HG03575 (cell line): ENCODE data around the gene ZNFX1.

Experiments
- ATAC-seq: cut with Tn5 transposase; IDR thresholded peaks from one replicate; pipeline ENCODE4 v1.9.1; 2021; ENCODE audit not compliant: unreplicated experiment, insufficient number of reproducible peaks, low FRiP score; ENCODE audit errors: extremely low read depth

Gene ZNFX1

GRCh38 chr20:49260218-49260617 is 17.6 kb downstream of the ZNFX1 start:
- no peak for ATAC-seq

- no peak for ATAC-seq
These were observed 18.1 kb downstream of the ZNFX1 start for GRCh38 chr20:49259799-49260198.

- no peak for ATAC-seq
These were observed 18.6 kb downstream of the ZNFX1 start for GRCh38 chr20:49259284-49259683.

- no peak for ATAC-seq
These were observed 21.6 kb downstream of the ZNFX1 start for GRCh38 chr20:49256261-49256660.

DNA sequence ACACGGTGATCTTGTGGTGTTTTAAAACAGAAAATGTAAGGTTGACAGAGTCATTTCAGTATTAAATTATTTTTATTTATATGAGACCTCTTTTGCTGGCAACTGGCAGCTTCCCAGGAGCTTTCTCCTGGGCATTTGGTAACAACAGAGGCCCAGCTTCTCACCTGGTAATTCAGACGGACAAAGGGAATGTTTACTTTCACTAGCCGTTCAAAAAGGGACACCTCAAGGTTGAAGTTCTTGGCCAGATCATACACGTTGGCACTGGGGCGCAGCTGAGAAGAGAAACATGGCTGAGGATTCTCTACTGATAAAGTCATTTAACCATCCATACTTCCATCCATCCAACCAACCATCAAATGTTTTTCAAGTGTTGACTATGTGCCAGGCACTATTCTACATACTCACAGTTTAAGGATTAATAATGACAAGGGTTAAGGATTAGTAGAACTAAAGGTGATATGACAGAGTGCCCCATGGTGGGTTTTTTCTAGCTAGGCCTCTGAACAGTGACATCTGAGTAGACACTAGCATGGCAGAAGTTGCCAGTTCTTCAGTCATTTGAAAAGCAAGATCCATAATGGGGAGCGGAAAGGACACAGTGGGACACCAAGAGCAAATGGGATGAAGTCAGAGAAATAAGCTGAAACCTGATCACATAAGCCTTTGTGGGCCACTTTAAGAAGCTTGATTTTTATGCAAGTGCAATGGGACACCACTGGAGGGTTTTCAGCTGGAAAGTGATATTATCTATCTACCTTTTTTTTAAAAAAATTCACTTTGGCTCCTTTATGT is 25.1 kb downstream of the ZNFX1 start:
- ATAC-seq = no peak

DNA sequence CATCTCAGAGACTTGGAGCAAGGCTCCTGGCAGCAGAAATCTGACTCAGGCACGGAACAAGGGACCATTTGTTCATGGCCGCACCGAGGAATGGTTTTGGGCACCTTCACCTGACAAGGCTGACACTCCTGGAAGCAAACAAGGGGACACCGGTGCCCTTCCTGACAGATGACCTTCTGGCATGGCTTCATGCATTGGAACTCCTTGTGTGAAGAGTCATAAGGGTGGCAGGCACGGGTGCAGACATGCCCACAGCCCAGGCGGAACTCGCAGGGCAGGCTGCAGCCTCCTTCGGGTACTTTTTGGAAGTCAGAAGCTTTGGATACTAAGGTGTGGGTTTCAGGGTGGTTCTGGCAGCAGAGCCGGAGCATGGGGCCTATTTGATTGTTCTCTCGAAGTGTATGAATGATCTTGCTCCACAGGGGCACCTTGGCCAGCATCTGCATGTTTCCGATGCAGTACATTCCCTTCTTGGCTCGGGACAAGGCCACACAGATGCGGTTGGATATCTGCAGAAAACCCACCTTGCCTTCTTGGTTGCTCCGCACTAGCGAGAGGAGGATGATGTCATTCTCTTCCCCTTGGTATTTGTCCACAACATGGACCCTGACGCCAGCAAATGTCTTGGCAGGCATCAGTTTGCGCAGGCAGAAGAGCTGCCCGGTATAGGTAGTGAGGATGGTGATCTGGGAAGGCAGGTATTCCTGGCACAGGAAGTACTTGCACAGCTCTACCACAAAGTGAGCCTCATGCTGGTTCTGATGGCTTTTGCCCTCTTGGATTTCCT is 28.8 kb downstream of the ZNFX1 start:
- no peak for ATAC-seq

DNA sequence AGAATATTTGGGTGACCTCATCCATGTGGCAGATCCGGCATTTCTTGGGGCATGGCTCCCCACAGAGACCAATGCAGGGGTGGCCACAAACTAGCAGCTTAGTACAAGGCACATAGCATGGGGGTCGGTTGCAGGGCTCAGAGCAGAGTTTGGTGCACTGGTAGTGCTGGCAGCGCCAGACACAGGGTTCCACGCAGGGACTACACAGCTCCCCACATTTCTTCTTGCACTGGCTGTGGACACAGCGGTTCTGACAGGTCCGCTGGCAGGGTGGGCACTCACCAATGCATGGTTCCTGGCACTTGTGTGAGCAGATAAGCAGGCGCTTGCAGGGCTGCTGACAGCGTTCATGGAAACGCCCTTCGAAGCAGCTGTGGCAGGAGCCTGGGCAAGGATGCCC is 29.6 kb downstream of the ZNFX1 start:
- ATAC-seq = no peak

GRCh38 chr20:49247792-49248191 is 30.1 kb downstream of the ZNFX1 start:
- ATAC-seq = no peak

GRCh38 chr20:49247169-49247723 is 30.6 kb downstream of the ZNFX1 start:
- ATAC-seq = no peak

- ATAC-seq = no peak
These were observed 31.7 kb downstream of the ZNFX1 start for GRCh38 chr20:49245921-49246740.

GRCh38 chr20:49237531-49237930 is 40.3 kb downstream of the ZNFX1 start:
- ATAC-seq = no peak

GRCh38 chr20:49236301-49236700 is 41.6 kb downstream of the ZNFX1 start:
- ATAC-seq = no peak

DNA sequence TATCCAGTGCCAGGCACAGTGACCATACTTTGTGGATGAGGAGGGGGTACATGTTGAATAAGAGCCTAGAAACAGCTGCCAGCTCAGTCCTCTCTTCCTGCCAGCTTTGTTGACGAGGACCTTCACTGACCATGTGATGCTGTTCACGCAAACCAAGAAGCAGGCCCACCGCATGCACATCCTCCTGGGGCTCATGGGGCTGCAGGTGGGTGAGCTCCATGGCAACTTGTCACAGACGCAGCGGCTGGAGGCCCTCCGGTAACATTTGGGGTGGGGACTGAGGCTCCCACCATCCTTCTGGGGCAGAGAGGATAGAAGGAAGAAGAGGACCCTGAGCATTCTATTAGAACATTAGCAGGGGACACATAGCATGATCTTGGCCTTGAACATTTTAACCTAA is 43.0 kb downstream of the ZNFX1 start:
- ATAC-seq = no peak

DNA sequence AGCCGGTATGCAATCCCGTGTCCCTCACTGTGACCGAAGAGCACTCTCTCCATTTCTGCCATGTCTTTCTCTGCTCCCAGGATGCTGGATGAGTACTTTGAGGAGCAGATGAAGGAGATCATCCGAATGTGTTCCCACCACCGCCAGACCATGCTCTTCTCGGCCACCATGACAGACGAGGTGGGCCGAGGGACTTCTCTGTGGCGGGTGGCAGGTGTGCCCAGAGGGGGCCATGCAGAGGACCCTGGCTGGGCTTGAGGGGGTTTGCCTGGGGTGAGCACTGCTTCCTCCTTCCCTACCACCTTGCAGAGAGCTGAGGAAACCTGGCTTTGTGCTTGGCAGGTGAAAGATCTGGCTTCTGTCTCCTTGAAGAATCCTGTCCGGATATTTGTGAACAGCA is 44.6 kb downstream of the ZNFX1 start:
- ATAC-seq = no peak

DNA sequence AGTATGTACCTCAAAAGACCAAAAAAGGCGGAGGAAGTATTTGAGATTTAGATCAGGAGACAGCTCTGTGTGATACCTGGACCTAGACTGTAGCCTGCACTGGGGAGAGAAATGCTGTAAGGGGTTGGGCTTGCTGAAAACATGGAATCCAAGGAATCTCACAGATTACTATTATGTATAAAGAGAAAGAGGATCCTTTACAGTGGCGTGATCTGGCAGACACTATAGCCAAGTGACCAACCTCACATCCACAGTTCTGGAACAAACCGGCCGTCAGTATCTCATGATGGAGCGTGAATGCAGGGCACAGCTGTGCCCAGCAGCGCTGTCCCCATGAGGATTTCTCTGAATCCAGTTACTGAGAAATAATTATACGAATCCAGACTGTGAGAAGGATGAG is 46.4 kb downstream of the ZNFX1 start:
- no peak for ATAC-seq

- ATAC-seq = no peak
These were observed 47.2 kb downstream of the ZNFX1 start for GRCh38 chr20:49230561-49231133.

GRCh38 chr20:49230021-49230420 is 47.8 kb downstream of the ZNFX1 start:
- no peak for ATAC-seq

DNA sequence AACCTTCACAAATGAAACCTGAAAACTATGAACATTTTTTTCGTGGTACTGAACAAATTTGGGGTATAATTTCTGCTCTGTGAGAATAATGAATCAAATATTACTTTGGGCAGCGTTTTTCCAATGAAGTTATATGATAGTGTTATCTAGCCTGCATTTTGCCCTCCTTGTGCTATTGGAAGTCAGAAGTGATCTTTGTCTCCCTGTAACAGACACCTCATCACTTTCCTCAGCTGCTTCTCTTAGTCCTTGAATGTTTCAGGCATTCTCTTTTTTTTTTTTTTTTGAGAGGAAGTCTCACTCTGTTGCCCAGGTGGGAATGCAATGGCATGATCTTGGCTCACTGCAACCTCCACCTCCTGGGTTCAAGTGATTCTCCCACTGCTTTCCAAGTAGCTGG is 48.5 kb downstream of the ZNFX1 start:
- no peak for ATAC-seq

DNA sequence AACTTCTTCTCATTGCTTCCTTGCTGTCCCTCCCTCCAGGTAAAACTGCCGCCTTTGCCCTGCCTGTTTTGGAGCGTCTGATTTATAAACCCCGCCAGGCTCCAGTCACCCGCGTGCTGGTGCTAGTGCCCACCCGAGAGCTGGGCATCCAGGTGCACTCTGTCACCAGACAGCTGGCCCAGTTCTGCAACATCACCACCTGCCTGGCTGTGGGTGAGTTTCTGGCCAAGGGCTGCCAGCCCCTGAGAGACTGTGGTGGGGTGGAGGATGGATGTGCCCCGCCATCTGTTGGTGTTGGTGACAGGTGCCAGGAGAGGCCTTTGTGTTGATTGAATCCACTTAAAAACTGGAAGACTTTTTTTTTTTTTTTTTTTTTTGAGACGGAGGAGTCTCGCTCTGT is 49.2 kb downstream of the ZNFX1 start:
- no peak for ATAC-seq
